Smooth muscle cell (in vitro differentiated cells): ENCODE results near the gene UNC93B1. TPM values are rescaled to one million over a fixed set of nuclear protein-coding genes. Genes with fewer than 3 reads are reported as not detected.

ENCODE experiments used
- DNase-seq: peaks from one replicate; lab custom pipeline; 2025; ENCODE audit not compliant: unreplicated experiment; lab: John Stamatoyannopoulos, UW
- H2AFZ ChIP-seq: fragments of 200-600 bp; sonication (generic); 2 replicates; pipeline ENCODE4 v1.6.0; 2016; ENCODE audit warnings: antibody characterized with exemption, low read depth, mild to moderate bottlenecking
- H3F3A ChIP-seq: fragments of 200-600 bp; sonication (generic); 2 replicates; pipeline ENCODE4 v1.6.0; 2017; ENCODE audit warnings: antibody characterized with exemption, low read depth
- H3K27ac ChIP-seq: fragments of 200-600 bp; sonication (generic); 2 replicates; pipeline ENCODE4 v1.5.1; 2016; ENCODE audit warnings: low read depth, mild to moderate bottlenecking
- H3K27me3 ChIP-seq: fragments of 200-600 bp; sonication (generic); 2 replicates; pipeline ENCODE4 v1.6.1; 2016; ENCODE audit warnings: low read depth, mild to moderate bottlenecking
- H3K36me3 ChIP-seq: fragments of 200-600 bp; sonication (generic); 2 replicates; pipeline ENCODE4 v1.5.1; 2016; ENCODE audit warnings: low read depth
- H3K4me1 ChIP-seq: fragments of 200-600 bp; sonication (generic); 2 replicates; pipeline ENCODE4 v1.5.1; 2016; ENCODE audit warnings: low read depth
- H3K4me2 ChIP-seq: fragments of 200-600 bp; sonication (generic); 2 replicates; pipeline ENCODE4 v1.6.0; 2016; ENCODE audit warnings: mild to moderate bottlenecking
- H3K4me3 ChIP-seq: fragments of 200-600 bp; sonication (generic); 2 replicates; pipeline ENCODE4 v1.5.1; 2016; ENCODE audit warnings: mild to moderate bottlenecking
- H3K79me2 ChIP-seq: fragments of 200-600 bp; sonication (generic); 2 replicates; pipeline ENCODE4 v1.6.0; 2016; ENCODE audit warnings: low read depth, mild to moderate bottlenecking
- H3K9ac ChIP-seq: fragments of 200-600 bp; sonication (generic); 2 replicates; pipeline ENCODE4 v1.6.0; 2016; ENCODE audit warnings: low read depth
- H3K9me3 ChIP-seq: fragments of 200-600 bp; sonication (generic); replicated peaks from 2 replicates; pipeline ENCODE4 v1.5.1; 2016; ENCODE audit warnings: low read depth
- H4K20me1 ChIP-seq: fragments of 200-600 bp; sonication (generic); 2 replicates; pipeline ENCODE4 v1.6.0; 2016; ENCODE audit warnings: low read depth
- WGBS: methylation state at CpG from one replicate; pipeline ENCODE4 v1.1.7; 2016; ENCODE audit warnings: low lambda C conversion rate; 5-methylcytosine and 5-hydroxymethylcytosine counted together
- polyA plus RNA-seq: library from polyadenylated mRNA; unstranded; fragments of >200 nt; fragmentation: Nextera tagmentation; extraction: Ambion mirVana; gene quantifications from 2 replicates; pipeline ENCODE4 v1.2.1, GENCODE V29; 2016
- total RNA-seq: library from RNA; depleted of rRNA; stranded (reverse); fragments of >200 nt; gene quantifications from 2 replicates; pipeline ENCODE4 v1.2.3, GENCODE V29; 2014
- TF ChIP-seq, protein P1 (sequence below): fragments of 200-600 bp; sonication (generic); IDR thresholded peaks from 2 replicates; pipeline ENCODE4 v1.5.1; 2017; ENCODE audit warnings: borderline replicate concordance, mild to moderate bottlenecking, antibody characterized with exemption; ENCODE audit not compliant: insufficient read depth, poor library complexity, severe bottlenecking

Gene UNC93B1
- total and polyA plus RNA-seq, 2 experiments from 2014 or later = 17.5 to 33.4 TPM

DNA sequence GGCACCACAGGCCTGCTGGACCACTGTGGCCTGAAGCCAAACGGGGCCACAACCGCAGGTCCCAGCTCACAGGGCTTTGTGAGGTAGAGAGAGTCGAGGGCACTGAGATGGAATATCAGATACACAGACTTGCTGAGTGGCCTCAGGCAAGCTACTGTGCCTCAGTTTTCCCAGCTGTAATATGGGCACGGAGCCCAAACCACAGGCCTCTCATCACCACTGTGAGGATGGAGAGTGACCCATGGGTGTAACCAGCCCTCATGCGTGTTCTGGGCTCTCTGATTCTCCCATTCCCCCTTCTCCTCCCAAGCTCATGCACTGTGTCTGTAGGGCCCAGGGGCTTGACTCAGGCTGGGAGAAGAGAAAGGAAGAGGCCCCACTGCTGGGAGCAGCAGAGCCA lies 4.2 kb downstream of the UNC93B1 start:
- no peak overlapping the region for H3K9ac ChIP-seq
- TF ChIP-seq, protein P1, sequence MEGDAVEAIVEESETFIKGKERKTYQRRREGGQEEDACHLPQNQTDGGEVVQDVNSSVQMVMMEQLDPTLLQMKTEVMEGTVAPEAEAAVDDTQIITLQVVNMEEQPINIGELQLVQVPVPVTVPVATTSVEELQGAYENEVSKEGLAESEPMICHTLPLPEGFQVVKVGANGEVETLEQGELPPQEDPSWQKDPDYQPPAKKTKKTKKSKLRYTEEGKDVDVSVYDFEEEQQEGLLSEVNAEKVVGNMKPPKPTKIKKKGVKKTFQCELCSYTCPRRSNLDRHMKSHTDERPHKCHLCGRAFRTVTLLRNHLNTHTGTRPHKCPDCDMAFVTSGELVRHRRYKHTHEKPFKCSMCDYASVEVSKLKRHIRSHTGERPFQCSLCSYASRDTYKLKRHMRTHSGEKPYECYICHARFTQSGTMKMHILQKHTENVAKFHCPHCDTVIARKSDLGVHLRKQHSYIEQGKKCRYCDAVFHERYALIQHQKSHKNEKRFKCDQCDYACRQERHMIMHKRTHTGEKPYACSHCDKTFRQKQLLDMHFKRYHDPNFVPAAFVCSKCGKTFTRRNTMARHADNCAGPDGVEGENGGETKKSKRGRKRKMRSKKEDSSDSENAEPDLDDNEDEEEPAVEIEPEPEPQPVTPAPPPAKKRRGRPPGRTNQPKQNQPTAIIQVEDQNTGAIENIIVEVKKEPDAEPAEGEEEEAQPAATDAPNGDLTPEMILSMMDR = no peak
- no peaks in the 10 kb centered on the region for H3K79me2 ChIP-seq
- no peak overlapping the region for H3K4me3 ChIP-seq
- WGBS = 96% methylated on average over 5 of the region's 5 CpGs
- no peaks in the 10 kb centered on the region for H3K27me3 ChIP-seq
- peaks cover 4% of the 10 kb centered on the region for H3K4me1 ChIP-seq
- H2AFZ ChIP-seq = no peak overlapping the region
- H3F3A ChIP-seq = no peaks in the 10 kb centered on the region
- no peaks in the 10 kb centered on the region for H4K20me1 ChIP-seq
- H3K9me3 ChIP-seq = no peaks in the 10 kb centered on the region
- no peaks in the 10 kb centered on the region for H3K36me3 ChIP-seq
- no peak for DNase-seq
- H3K27ac ChIP-seq = no peak overlapping the region
- H3K4me2 ChIP-seq = no peak overlapping the region

DNA sequence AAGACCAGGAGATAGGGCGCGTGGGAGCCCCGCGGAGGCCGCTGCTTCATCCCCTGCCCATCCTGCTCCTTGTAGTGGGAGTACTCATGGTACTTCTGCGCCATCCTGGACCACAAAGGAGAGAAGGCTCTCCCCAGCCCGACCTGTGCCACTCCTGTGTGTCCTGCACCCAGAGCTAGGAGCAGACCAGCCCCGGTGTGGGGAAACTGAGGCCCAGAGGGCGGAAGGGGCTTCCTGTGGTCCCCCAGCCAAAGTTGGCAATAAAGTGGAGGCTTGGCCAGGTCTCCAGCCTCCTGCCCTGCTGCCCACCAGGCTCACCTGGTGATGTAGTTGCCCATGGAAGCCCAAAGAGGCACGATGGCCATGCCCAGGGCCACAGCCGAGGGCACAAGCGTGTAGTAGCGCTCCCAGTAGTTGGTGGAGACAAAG lies 4.7 kb downstream of the UNC93B1 start:
- Histone ChIP-seq H3K27me3 (no peaks in the 10 kb centered on the region), H3K9ac (no peak overlapping the region), H3K4me1 (peaks cover 4% of the 10 kb centered on the region), H3K36me3 (no peaks in the 10 kb centered on the region), H3K4me2 (no peak overlapping the region), H3K27ac (no peak overlapping the region), H4K20me1 (no peaks in the 10 kb centered on the region), H3K9me3 (no peaks in the 10 kb centered on the region), H3F3A (no peaks in the 10 kb centered on the region), H2AFZ (no peak overlapping the region), H3K79me2 (no peaks in the 10 kb centered on the region), H3K4me3 (no peak overlapping the region)
- no peak for DNase-seq
- 97% methylated on average over 13 of the region's 13 CpGs for WGBS
- TF ChIP-seq, protein P1 = no peak

DNA sequence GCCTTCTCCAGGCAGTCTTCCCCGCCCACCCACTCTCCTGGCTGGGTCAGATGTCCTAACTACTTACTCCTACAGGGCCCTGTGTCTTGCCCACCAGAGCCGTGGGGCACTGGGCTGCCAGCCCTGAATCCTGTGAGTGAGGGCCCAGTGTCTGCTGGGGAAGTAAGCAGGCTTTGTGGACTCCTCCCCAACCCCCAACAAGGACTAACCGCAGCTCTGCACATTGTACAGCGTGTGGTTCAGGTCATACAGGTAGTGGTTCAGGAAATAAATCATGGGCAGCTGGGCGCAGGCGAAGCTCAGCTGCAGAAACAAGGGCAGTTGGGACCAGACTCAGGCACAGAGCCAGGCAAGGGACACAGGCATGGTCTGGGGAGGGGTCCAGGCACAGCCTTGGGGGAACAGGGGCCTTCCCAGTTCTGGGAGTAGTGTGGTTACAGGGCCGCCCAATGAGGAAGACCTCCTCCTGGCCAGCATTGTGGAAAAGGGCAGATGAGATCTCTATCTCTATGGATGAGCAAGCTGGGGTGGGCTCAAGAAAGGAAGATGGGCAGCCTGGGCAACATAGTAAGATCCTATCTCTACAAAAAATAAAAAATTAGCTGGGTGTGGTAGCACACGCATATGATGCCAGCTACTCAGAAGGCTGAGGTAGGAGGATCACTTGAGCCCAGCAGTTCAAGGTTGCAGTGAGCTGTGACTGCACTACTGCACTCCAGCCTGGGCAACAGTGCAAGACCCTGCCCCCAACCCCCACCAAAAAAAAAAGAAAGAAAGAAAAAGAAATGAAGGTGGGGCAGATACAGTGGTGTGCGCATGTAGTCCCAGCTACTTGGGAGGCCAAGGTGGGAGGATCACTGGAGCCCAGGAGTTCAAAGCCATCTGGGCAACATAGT lies 5.5 kb downstream of the UNC93B1 start:
- Histone ChIP-seq H3K79me2 (no peaks in the 10 kb centered on the region), H3K9ac (no peak overlapping the region), H3K9me3 (no peaks in the 10 kb centered on the region), H3F3A (no peaks in the 10 kb centered on the region), H3K36me3 (no peaks in the 10 kb centered on the region), H3K27ac (no peak overlapping the region), H4K20me1 (no peaks in the 10 kb centered on the region), H3K4me1 (peaks cover 3% of the 10 kb centered on the region), H3K4me2 (no peak overlapping the region), H3K27me3 (no peaks in the 10 kb centered on the region), H2AFZ (no peak overlapping the region), H3K4me3 (no peak overlapping the region)
- WGBS = 96% methylated on average over 9 of the region's 9 CpGs
- DNase-seq = no peak
- TF ChIP-seq, protein P1 = no peak
